BLaER1 (cell line): ENCODE data around the gene HEATR1.
"Not testable (repeated sequence)": the region's sequence is repeated elsewhere in the genome, so short reads cannot be mapped to it uniquely, and the experiment has no call there.

Source experiments
- H3K27ac ChIP-seq: shearing (Covaris generic); formaldehyde crosslinking; 2 replicates; pipeline ENCODE4 v1.8.1; 2022
- H3K27me3 ChIP-seq: shearing (Covaris generic); formaldehyde crosslinking; 2 replicates; pipeline ENCODE4 v1.8.1; 2022
- H3K36me3 ChIP-seq: shearing (Covaris generic); formaldehyde crosslinking; 2 replicates; pipeline ENCODE4 v1.8.1; 2022
- H3K4me1 ChIP-seq: shearing (Covaris generic); formaldehyde crosslinking; 2 replicates; pipeline ENCODE4 v1.8.1; 2022
- H3K4me2 ChIP-seq: shearing (Covaris generic); formaldehyde crosslinking; 2 replicates; pipeline ENCODE4 v1.8.1; 2022
- H3K4me3 ChIP-seq: shearing (Covaris generic); formaldehyde crosslinking; 2 replicates; pipeline ENCODE4 v1.8.1; 2022
- H3K9ac ChIP-seq: shearing (Covaris generic); formaldehyde crosslinking; 2 replicates; pipeline ENCODE4 v1.8.1; 2022
- H3K9me3 ChIP-seq: shearing (Covaris generic); formaldehyde crosslinking; 2 replicates; pipeline ENCODE4 v1.8.1; 2022
- H4K20me1 ChIP-seq: shearing (Covaris generic); formaldehyde crosslinking; 2 replicates; pipeline ENCODE4 v1.8.1; 2022
- Cebpa-rat ChIP-seq: shearing (Covaris generic); IDR thresholded peaks from 2 replicates; pipeline ENCODE4 v1.8.1; 2022

Gene HEATR1

GRCh38 chr1:236518322-236518721 is 86.0 kb downstream of the HEATR1 start:
- H3K27ac ChIP-seq: no peak overlapping the region
- H3K4me2 ChIP-seq: peak overlapping the region; percentile 46
- H3K4me3 ChIP-seq: no peak overlapping the region
- H3K4me1 ChIP-seq: peaks cover 18% of the 10 kb centered on the region
- H3K9ac ChIP-seq: no peak overlapping the region
- H3K9me3 ChIP-seq: no peaks in the 10 kb centered on the region
- no peaks in the 10 kb centered on the region for H3K27me3 ChIP-seq
- no peaks in the 10 kb centered on the region for H3K36me3 ChIP-seq
- no peaks in the 10 kb centered on the region for H4K20me1 ChIP-seq
- no peak for TF ChIP-seq Cebpa-rat

- TF ChIP-seq Cebpa-rat: no peak
- no peaks in the 10 kb centered on the region for H4K20me1 ChIP-seq
- no peaks in the 10 kb centered on the region for H3K36me3 ChIP-seq
- no peaks in the 10 kb centered on the region for H3K27me3 ChIP-seq
- H3K4me2 ChIP-seq: no peak overlapping the region
- H3K9ac ChIP-seq: no peak overlapping the region
- H3K27ac ChIP-seq: no peak overlapping the region
- H3K4me3 ChIP-seq: no peak overlapping the region
- H3K4me1 ChIP-seq: peaks cover 15% of the 10 kb centered on the region
- no peaks in the 10 kb centered on the region for H3K9me3 ChIP-seq
Measured at GRCh38 chr1:236516929-236517704, 87.2 kb downstream of the HEATR1 start.

GRCh38 chr1:236515443-236515958 is 88.8 kb downstream of the HEATR1 start:
- H3K4me3 ChIP-seq: no peak overlapping the region
- H3K9me3 ChIP-seq: no peaks in the 10 kb centered on the region
- H4K20me1 ChIP-seq: no peaks in the 10 kb centered on the region
- H3K27me3 ChIP-seq: no peaks in the 10 kb centered on the region
- H3K4me2 ChIP-seq: no peak overlapping the region
- no peak for TF ChIP-seq Cebpa-rat
- H3K27ac ChIP-seq: no peak overlapping the region
- peaks cover 15% of the 10 kb centered on the region for H3K4me1 ChIP-seq
- H3K36me3 ChIP-seq: no peaks in the 10 kb centered on the region
- no peak overlapping the region for H3K9ac ChIP-seq

GRCh38 chr1:236514703-236515442 is 89.4 kb downstream of the HEATR1 start:
- Histone ChIP-seq H3K4me3 (no peak overlapping the region), H3K4me1 (peaks cover 15% of the 10 kb centered on the region), H3K4me2 (no peak overlapping the region), H3K36me3 (no peaks in the 10 kb centered on the region), H3K27ac (no peak overlapping the region), H4K20me1 (no peaks in the 10 kb centered on the region), H3K27me3 (no peaks in the 10 kb centered on the region), H3K9ac (no peak overlapping the region), H3K9me3 (no peaks in the 10 kb centered on the region)
- TF ChIP-seq Cebpa-rat: no peak

GRCh38 chr1:236511735-236512418 is 92.4 kb downstream of the HEATR1 start:
- Histone ChIP-seq H3K27ac (no peak overlapping the region), H3K9ac (no peak overlapping the region), H3K4me2 (no peak overlapping the region), H3K9me3 (no peaks in the 10 kb centered on the region), H3K4me3 (no peak overlapping the region), H3K36me3 (no peaks in the 10 kb centered on the region), H3K4me1 (no peaks in the 10 kb centered on the region), H4K20me1 (no peaks in the 10 kb centered on the region), H3K27me3 (no peaks in the 10 kb centered on the region)
- TF ChIP-seq Cebpa-rat: no peak

GRCh38 chr1:236509647-236510401 is 94.5 kb downstream of the HEATR1 start:
- no peaks in the 10 kb centered on the region for H3K36me3 ChIP-seq
- H3K4me1 ChIP-seq: no peaks in the 10 kb centered on the region
- no peak overlapping the region for H3K27ac ChIP-seq
- no peak overlapping the region for H3K4me2 ChIP-seq
- no peak overlapping the region for H3K9ac ChIP-seq
- no peak overlapping the region for H3K4me3 ChIP-seq
- no peaks in the 10 kb centered on the region for H4K20me1 ChIP-seq
- H3K27me3 ChIP-seq: no peaks in the 10 kb centered on the region
- TF ChIP-seq Cebpa-rat: no peak
- H3K9me3 ChIP-seq: no peaks in the 10 kb centered on the region

GRCh38 chr1:236509203-236509602 is 95.1 kb downstream of the HEATR1 start:
- H3K4me1 ChIP-seq: no peaks in the 10 kb centered on the region
- H3K9ac ChIP-seq: no peak overlapping the region
- H3K36me3 ChIP-seq: no peaks in the 10 kb centered on the region
- no peaks in the 10 kb centered on the region for H3K9me3 ChIP-seq
- no peak overlapping the region for H3K4me3 ChIP-seq
- TF ChIP-seq Cebpa-rat: no peak
- no peak overlapping the region for H3K4me2 ChIP-seq
- H3K27me3 ChIP-seq: no peaks in the 10 kb centered on the region
- no peak overlapping the region for H3K27ac ChIP-seq
- H4K20me1 ChIP-seq: no peaks in the 10 kb centered on the region

GRCh38 chr1:236508593-236509027 is 95.7 kb downstream of the HEATR1 start:
- no peak overlapping the region for H3K4me3 ChIP-seq
- H3K9me3 ChIP-seq: no peaks in the 10 kb centered on the region
- no peaks in the 10 kb centered on the region for H3K4me1 ChIP-seq
- no peak overlapping the region for H3K27ac ChIP-seq
- H4K20me1 ChIP-seq: no peaks in the 10 kb centered on the region
- H3K36me3 ChIP-seq: no peaks in the 10 kb centered on the region
- no peak for TF ChIP-seq Cebpa-rat
- H3K4me2 ChIP-seq: no peak overlapping the region
- H3K27me3 ChIP-seq: no peaks in the 10 kb centered on the region
- no peak overlapping the region for H3K9ac ChIP-seq

- Histone ChIP-seq H3K9ac (no peak overlapping the region), H3K27ac (no peak overlapping the region), H3K4me2 (no peak overlapping the region), H3K27me3 (no peaks in the 10 kb centered on the region), H4K20me1 (no peaks in the 10 kb centered on the region), H3K36me3 (no peaks in the 10 kb centered on the region), H3K9me3 (no peaks in the 10 kb centered on the region), H3K4me3 (no peak overlapping the region), H3K4me1 (peaks cover 11% of the 10 kb centered on the region; the same call in 1 of the 2 replicates)
- no peak for TF ChIP-seq Cebpa-rat
Measured at GRCh38 chr1:236507022-236507700, 97.2 kb downstream of the HEATR1 start.

- not testable (repeated sequence) for H4K20me1 ChIP-seq, H3K4me2 ChIP-seq, H3K9ac ChIP-seq, H3K4me3 ChIP-seq, H3K27ac ChIP-seq, H3K27me3 ChIP-seq, H3K36me3 ChIP-seq, H3K9me3 ChIP-seq
- H3K4me1 ChIP-seq: peaks cover 11% of the 10 kb centered on the region; the same call in 1 of the 2 replicates
Measured at GRCh38 chr1:236504338-236504737, 100.0 kb downstream of the HEATR1 start.
